ENCODE results near the gene LRP1.

The LRP1 gene

DNA sequence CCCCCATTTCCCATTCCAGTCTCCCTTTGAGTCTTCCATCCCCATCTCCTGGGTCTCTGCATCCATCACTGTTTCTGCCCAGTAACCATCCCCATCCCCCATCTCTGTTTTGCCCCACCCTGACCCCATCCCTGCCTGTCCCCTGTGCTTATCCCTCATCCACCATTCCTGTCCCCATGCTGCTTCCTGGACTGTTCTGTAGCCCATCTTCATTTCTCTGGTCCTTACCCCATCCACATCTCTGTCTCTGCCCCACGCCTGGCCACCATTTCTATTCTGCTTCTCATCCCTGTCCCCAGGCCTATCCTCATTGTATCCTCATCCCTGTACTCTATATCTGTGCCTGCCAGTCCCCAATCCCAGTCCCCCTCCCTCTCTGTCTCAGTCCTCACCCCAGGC, 92.5 kb downstream of the LRP1 start:
- H3K4me1 ChIP-seq, result peaks cover 4% of the 10 kb centered on the region
- no peak overlapping the region for H3K27ac ChIP-seq
- no peak overlapping the region for H3K4me2 ChIP-seq (ENCODE audit: low read length)
- H3K4me3 ChIP-seq (ENCODE audit: low read depth, low read length), result no peak overlapping the region
- H3K9me3 ChIP-seq (ENCODE audit: control insufficient read depth, low read length), result no peaks in the 10 kb centered on the region
- TF ChIP-seq, protein P1, sequence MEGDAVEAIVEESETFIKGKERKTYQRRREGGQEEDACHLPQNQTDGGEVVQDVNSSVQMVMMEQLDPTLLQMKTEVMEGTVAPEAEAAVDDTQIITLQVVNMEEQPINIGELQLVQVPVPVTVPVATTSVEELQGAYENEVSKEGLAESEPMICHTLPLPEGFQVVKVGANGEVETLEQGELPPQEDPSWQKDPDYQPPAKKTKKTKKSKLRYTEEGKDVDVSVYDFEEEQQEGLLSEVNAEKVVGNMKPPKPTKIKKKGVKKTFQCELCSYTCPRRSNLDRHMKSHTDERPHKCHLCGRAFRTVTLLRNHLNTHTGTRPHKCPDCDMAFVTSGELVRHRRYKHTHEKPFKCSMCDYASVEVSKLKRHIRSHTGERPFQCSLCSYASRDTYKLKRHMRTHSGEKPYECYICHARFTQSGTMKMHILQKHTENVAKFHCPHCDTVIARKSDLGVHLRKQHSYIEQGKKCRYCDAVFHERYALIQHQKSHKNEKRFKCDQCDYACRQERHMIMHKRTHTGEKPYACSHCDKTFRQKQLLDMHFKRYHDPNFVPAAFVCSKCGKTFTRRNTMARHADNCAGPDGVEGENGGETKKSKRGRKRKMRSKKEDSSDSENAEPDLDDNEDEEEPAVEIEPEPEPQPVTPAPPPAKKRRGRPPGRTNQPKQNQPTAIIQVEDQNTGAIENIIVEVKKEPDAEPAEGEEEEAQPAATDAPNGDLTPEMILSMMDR (IDR thresholded peaks at IDR 0.05), result no peak
- peaks cover 14% of the 10 kb centered on the region for H3K27me3 ChIP-seq (ENCODE audit: control insufficient read depth, insufficient read depth, low read length)
- H3K9ac ChIP-seq, result no peak overlapping the region
- H2AFZ ChIP-seq, result no peak overlapping the region
- no peaks in the 10 kb centered on the region for H3K79me2 ChIP-seq
- H3K36me3 ChIP-seq (ENCODE audit: control insufficient read depth, insufficient read depth, low read length), result no peaks in the 10 kb centered on the region

DNA sequence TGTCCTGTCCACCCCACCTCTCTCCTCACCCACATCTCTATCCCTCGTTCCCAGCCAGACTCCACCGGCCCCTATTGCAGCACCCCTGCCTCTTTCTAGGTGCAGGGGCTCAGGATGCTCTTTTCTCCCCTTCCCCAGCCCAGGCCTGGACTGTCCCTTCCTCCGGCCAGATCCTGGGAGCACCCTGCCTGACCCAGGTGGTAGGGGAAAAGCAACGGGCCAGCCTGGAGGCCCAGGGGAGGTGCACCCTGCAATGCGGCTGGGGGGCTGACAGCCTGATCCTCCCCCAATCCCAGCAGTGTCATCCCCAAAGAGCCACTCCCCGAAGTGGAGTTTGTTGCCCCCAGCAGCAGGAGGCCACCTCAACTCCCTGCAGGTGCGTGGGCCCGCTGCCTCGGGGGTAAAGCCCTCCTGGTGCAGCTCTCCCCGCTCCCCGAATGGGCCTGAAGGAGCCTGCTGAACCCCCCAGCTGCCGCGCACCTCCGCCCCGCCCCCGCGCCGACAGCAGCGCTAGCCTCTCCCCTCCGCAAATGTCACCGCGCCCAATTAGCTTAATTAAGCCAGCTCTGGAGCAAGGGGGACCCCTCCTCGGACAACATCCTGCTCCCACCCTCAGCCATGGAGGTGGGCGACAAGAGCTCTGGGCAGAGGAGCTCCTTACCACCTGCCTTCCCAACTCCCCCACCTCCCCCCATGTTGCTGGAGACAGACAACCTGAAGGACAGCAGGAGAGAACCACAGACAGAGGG, 93.1 kb downstream of the LRP1 start:
- no peak overlapping the region for H2AFZ ChIP-seq
- no peak overlapping the region for H3K9ac ChIP-seq
- no peak overlapping the region for H3K4me3 ChIP-seq (ENCODE audit: low read depth, low read length)
- TF ChIP-seq, protein P1 (IDR thresholded peaks at IDR 0.05), result no peak
- H3K79me2 ChIP-seq, result no peaks in the 10 kb centered on the region
- peaks cover 3% of the 10 kb centered on the region for H3K4me1 ChIP-seq
- no peaks in the 10 kb centered on the region for H3K36me3 ChIP-seq (ENCODE audit: control insufficient read depth, insufficient read depth, low read length)
- no peak overlapping the region for H3K4me2 ChIP-seq (ENCODE audit: low read length)
- H3K9me3 ChIP-seq (ENCODE audit: control insufficient read depth, low read length), result no peaks in the 10 kb centered on the region
- H3K27ac ChIP-seq, result no peak overlapping the region
- H3K27me3 ChIP-seq (ENCODE audit: control insufficient read depth, insufficient read depth, low read length), result peaks cover 12% of the 10 kb centered on the region

DNA sequence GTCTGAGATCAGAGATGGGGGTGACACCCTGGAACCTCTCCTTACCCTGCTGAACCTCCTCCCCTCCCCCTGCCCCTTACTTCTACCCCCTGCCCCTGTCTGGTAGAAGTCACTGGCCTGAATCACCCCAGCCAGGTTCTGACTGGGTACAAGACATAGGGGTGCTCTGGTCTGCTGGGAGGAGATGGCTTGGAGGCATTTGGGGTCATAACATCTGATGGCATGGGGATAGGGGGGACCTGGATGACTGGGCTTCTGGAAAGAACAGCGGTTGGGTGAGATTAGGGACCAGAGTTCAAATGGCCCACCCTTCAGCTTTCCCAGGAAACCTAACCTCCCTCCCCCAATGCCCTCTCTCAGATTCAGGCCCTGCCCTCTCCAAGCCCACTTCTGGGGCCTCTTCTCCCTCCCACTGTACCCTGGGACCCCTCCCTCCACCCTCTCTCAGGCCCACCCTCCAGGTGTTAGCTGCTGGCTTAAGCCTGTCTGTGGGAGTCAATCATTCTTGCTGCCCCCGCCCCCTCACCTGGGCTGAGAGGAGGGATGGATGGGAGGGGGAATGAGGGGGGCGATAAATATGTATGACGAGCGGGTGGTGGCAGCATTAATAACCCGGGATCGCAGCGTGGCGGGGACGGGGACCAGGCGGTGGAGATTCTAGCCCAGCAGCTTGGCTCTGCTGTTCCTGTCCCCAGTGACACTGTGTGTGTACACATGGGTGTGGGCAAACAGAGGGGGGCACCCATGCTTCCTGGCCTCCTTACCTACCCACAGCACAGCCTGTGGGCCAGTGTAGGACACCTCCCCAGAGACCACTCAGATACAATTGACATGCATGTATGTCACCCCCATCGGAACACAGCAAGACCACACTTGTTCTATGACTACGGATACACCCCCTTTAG, 94.3 kb downstream of the LRP1 start:
- Histone ChIP-seq H3K9me3 (ENCODE audit: control insufficient read depth, low read length) (no peaks in the 10 kb centered on the region), H3K4me3 (ENCODE audit: low read depth, low read length) (no peak overlapping the region), H3K4me1 (peaks cover 2% of the 10 kb centered on the region), H3K27me3 (ENCODE audit: control insufficient read depth, insufficient read depth, low read length) (peaks cover 12% of the 10 kb centered on the region), H3K4me2 (ENCODE audit: low read length) (no peak overlapping the region), H3K27ac (no peak overlapping the region), H3K79me2 (no peaks in the 10 kb centered on the region), H2AFZ (no peak overlapping the region), H3K9ac (no peak overlapping the region), H3K36me3 (ENCODE audit: control insufficient read depth, insufficient read depth, low read length) (no peaks in the 10 kb centered on the region)
- TF ChIP-seq, protein P1 (IDR thresholded peaks at IDR 0.05), result no peak

DNA sequence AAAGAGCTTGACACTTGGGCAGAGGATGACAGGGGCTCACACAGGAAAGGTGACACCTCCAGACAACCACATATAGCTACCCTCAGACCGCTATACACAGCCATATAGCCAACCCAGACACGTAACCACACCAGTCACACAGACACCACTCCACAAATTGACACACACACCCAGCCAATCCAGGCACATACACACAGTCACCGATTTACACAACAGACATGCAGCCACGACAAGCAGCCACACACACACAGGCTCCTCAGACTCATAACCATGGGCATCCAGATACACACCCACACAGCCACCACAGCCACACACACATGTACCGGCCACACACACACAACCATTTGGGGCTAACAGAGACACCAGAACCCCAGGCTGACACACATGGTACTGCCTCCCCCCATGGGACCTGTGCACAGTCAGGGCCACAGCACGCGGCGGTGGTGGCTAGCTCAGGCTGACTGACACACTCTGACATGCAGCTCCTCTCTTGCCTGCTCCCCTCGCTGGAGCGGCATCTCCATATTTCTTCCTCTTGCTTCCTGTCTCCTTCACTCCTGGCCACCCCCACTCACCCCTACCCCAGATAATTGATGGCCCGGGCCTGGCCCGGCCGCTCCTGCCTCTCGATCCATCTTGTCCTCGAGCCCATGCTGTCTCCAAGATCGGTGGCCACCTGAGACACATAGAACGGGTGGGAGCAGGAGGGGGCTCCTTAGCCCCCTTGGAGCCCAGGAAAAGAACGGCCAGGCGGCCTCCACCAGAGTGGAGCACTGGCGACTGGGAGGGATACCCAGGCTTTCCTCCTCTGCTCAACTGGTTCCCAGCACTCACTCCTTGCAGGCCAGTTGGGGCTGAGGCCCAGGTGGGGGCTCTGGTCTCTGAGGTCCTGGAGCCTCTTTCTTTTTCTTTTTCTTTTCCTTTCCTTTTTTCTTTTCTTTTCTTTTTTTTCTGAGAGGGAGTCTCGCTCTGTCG, 95.2 kb downstream of the LRP1 start:
- H3K4me1 ChIP-seq, result no peaks in the 10 kb centered on the region
- peaks cover 12% of the 10 kb centered on the region for H3K27me3 ChIP-seq (ENCODE audit: control insufficient read depth, insufficient read depth, low read length)
- no peak overlapping the region for H2AFZ ChIP-seq
- no peak overlapping the region for H3K9ac ChIP-seq
- TF ChIP-seq, protein P1 (IDR thresholded peaks at IDR 0.05), result no peak
- no peaks in the 10 kb centered on the region for H3K36me3 ChIP-seq (ENCODE audit: control insufficient read depth, insufficient read depth, low read length)
- H3K79me2 ChIP-seq, result no peaks in the 10 kb centered on the region
- no peak overlapping the region for H3K4me2 ChIP-seq (ENCODE audit: low read length)
- no peak overlapping the region for H3K4me3 ChIP-seq (ENCODE audit: low read depth, low read length)
- H3K27ac ChIP-seq, result no peak overlapping the region
- no peaks in the 10 kb centered on the region for H3K9me3 ChIP-seq (ENCODE audit: control insufficient read depth, low read length)

Measured in parathyroid adenoma (tissue), 2 donors.